ENCODE measurements around the gene NMT1.
A peak's percentile ranks its signal among the peaks of the same experiment; 100 is the strongest.

The NMT1 gene

DNA sequence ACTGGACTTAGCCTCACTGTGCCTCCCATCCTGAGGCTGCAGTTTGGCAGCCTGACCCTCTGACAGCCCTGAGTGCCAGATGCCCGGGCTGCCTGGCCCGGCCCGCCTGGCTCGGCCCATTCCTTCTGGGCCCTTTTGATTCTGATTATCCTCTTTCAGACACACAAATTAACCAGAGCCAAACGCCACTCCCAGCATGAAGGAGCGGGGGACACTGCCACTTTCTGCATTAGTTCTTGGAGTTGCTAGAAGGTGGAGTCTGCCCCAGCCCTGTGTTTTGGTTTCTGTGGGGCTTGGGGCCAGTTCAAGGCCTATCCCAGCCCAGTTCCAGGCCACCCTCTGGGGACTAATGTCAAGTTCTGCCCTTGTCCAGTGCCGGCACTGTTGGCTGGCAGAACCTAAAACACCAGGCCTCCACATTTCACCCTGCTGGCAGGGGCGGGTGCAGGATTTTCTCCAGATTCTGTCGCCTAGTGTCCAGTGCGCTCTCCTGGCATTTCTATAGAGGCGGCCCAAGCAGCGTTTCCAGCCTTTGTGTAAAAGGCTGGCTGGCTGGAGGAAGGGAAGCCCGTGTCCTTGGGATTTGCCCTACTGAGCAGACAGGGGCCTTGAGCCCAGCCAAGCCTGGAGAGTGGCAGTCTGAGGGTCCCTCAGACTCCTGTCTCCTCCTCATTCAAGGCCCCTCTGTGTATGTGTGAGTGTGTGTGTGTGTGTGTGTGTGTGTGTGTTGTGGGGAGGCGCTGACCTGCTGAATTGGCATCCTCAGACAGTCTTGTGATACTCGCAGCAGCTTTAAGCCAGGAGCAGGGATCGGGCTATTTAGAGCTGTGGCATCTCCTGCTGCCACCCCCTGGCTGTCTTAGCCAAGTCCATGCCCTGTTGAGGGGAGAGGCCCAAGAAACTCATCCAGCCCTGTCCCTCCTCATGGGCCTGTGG is 49.8 kb downstream of the NMT1 start:
- no peak for TF ChIP-seq GATA3 (IDR thresholded peaks at IDR 0.05; ENCODE audit: low read depth, low read length)
- no peak for TF ChIP-seq GATA2 (IDR thresholded peaks at IDR 0.05; ENCODE audit: low read depth, low read length)

DNA sequence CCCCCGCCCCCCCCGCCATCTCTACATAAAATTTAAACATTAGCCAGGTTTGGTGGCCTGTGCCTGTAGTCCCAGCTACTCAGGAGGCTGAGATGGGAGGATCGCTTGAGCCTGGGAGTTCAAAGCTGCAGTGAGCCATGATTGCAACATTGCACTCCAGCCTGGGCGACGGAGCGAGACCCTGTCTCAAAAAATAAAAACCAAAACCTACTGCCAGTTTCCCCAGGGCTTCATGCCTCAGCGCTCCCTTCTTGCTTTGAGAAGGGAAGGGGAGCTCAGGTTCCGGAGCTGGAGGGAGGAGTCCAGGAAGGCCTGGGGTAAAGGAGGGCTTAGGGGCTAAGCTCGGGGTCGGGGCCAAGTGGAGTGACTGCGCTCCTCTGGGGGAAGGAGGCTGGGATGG is 50.7 kb downstream of the NMT1 start:
- TF ChIP-seq GATA3 (IDR thresholded peaks at IDR 0.05; ENCODE audit: low read depth, low read length) (no peak), GATA2 (IDR thresholded peaks at IDR 0.05; ENCODE audit: low read depth, low read length) (no peak)

- TF ChIP-seq GATA3 (IDR thresholded peaks at IDR 0.05; ENCODE audit: low read depth, low read length) (no peak), GATA2 (IDR thresholded peaks at IDR 0.05; ENCODE audit: low read depth, low read length) (no peak)
Observed at GRCh38 chr17:45112559-45113423, 51.7 kb downstream of the NMT1 start.

GRCh38 chr17:45113424-45113754 is 52.3 kb downstream of the NMT1 start:
- TF ChIP-seq GATA3 (IDR thresholded peaks at IDR 0.05; ENCODE audit: low read depth, low read length) (no peak), GATA2 (IDR thresholded peaks at IDR 0.05; ENCODE audit: low read depth, low read length) (no peak)

DNA sequence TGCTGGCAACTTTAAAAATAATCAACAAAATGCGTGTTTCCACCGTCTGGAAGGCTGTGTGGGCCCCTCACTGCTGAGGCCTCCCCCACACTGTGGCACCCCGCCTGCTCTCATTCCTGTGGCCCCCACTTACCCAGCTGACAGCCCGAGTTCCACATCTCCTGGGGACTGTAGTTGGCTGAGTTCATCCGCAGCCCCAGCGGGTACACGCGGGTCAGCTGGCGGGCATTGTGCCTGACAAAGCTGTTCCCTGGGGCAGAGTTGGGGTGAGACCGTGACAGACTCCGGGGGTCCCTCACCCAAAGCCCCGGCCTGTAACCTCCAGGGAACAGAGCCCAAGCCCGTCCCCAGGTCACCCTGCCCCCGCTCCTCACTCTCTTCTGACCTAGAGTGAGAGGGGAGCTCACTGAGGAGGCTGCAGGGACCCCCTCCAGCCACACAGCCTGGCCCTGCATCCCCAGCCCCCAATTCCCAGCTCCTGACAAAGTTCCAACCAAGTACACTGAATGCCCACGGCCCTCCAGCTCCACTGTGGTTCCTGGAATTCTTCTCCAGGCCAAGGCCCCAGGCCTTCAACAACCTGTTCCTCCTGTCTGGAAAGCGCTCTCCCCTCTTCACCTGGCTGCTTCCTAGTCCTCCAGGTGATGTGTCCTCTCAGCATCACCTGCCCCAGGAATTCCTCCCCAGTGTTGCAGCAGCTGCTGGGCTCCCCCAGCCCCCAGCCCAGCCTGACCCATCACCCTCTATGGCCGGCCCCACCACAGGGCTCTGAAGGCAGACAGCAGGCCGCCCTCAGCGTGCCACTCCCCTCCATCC is 53.2 kb downstream of the NMT1 start:
- TF ChIP-seq GATA3 (IDR thresholded peaks at IDR 0.05; ENCODE audit: low read depth, low read length) (no peak), GATA2 (IDR thresholded peaks at IDR 0.05; ENCODE audit: low read depth, low read length) (no peak)

GRCh38 chr17:45115015-45115625 is 54.0 kb downstream of the NMT1 start:
- TF ChIP-seq GATA3 (IDR thresholded peaks at IDR 0.05; ENCODE audit: low read depth, low read length) (no peak), GATA2 (IDR thresholded peaks at IDR 0.05; ENCODE audit: low read depth, low read length) (no peak)

- TF ChIP-seq GATA2 (IDR thresholded peaks at IDR 0.05; ENCODE audit: low read depth, low read length) (no peak), GATA3 (IDR thresholded peaks at IDR 0.05; ENCODE audit: low read depth, low read length) (no peak)
Observed at GRCh38 chr17:45115871-45116270, 54.8 kb downstream of the NMT1 start.

DNA sequence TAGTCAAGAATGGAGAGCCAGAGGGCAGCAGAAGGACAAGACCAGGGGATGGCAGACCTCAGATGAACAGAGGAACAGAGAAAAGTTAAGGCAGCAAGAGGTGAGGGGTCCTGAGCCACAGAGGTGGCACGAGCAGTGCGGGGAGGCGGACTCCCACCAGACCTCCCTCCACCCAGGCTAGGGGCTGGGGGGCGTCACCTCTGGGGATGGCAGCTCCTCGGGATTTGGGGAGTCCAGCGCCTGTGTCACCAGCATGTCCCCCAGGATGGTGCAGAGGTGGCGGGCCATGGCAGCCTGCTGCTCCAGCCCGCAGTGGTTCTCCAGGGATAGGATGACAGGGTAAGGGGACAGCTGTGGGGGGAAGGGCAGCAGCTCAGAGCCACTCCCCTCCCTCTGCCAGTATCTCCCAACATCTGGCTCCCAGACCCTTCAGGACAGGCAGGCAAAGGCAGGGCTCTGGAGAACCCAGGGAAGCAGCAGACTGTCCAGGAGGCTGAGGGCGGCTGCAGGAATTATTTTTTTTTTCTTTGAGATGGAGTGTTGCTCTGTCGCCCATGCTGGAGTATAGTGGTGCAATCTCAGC is 55.4 kb downstream of the NMT1 start:
- TF ChIP-seq GATA3 (IDR thresholded peaks at IDR 0.05; ENCODE audit: low read depth, low read length) (no peak), GATA2 (IDR thresholded peaks at IDR 0.05; ENCODE audit: low read depth, low read length) (peak; percentile 60)

DNA sequence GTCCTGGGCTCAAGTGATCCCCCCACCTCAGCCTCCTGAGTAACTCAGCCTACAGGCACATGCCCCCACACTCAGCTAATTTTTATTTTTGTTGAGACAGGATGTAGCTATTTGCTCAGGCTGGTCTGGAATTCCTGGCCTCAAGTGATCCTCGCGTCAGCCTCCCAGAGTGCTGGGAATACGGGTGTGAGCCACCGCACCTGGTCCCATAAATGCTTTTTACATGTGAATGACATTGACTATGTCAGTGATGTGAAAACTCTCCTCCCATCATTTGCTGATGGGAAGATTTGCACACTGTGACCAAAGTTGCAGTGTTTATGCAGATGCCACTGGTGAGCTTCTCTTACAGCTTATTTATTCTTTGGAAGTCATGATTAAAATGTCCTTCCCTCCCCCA is 56.2 kb downstream of the NMT1 start:
- no peak for TF ChIP-seq GATA2 (IDR thresholded peaks at IDR 0.05; ENCODE audit: low read depth, low read length)
- no peak for TF ChIP-seq GATA3 (IDR thresholded peaks at IDR 0.05; ENCODE audit: low read depth, low read length)

DNA sequence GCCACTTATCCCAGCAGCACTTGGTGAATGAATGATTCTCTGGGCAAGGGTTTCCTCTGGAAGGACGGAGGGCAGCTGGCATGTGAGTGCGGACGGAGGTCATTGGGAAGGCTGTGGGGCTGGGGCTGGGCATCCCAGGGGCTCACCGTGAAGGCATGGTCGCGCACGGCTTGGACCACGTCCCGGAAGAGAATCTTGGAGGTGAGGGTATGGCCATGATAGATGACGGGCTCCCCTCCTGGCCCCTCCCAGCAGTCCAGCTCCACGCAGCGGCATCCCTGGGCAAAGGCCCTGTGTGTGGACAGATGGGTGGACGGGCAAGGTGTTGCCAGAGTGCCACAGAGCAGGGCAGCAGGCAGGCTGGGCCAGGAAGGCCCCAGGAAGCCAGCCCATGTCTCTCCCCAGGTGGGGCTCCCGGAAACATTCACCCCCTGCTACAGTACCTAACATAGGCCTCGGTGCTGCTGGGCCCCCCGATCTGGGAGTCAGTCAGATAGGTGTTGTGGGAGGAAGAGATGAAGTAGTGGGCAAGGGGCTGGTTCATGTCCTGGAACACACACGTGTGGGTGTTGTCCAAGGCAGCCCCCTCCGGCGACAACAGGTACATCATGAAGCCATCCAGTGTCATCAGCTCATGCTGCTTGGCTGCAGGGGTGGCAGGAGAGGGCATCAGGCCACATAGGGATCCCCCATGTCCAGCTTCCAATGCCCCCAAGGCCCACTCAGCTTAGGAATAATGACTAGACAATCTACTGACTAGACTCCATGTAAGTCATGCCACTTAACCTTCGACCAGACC is 56.9 kb downstream of the NMT1 start:
- TF ChIP-seq GATA2 (IDR thresholded peaks at IDR 0.05; ENCODE audit: low read depth, low read length): no peak
- TF ChIP-seq GATA3 (IDR thresholded peaks at IDR 0.05; ENCODE audit: low read depth, low read length): no peak

- TF ChIP-seq GATA3 (IDR thresholded peaks at IDR 0.05; ENCODE audit: low read depth, low read length) (no peak), GATA2 (IDR thresholded peaks at IDR 0.05; ENCODE audit: low read depth, low read length) (no peak)
Observed at GRCh38 chr17:45118691-45119090, 57.6 kb downstream of the NMT1 start.

DNA sequence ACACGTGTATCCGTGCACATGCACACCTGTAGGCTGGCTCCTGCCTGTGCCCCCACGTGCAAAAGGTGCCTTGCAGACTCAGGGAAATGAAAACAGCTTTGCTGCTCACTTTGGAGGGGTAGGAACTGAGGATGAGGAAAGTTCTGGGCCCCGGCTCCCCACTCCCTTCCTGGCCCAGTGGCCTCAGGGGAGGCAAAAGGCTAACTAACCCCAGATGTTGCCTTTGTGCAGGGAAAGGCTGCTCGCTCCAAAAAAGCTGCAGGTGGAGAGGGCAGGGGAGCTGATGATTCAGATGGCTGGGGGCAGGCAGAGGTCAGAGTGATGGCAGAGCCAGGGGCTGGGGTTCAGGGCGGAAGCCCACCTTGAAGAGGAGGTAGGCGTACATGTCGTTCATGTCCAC is 58.8 kb downstream of the NMT1 start:
- no peak for TF ChIP-seq GATA2 (IDR thresholded peaks at IDR 0.05; ENCODE audit: low read depth, low read length)
- TF ChIP-seq GATA3 (IDR thresholded peaks at IDR 0.05; ENCODE audit: low read depth, low read length): no peak

Measured in SH-SY5Y (cell line).